HEK293 (cell line): ENCODE measurements around the gene MAFF.

Experiments used
- CTCF ChIA-PET: fragments of 350-600 bp; formaldehyde crosslinking; extraction: SDS; loops from one replicate; lab custom pipeline; 2021; ENCODE audit warnings: antibody characterized with exemption; lab: Yijun Ruan, JAX
- POLR2A ChIA-PET: fragments of 300-600 bp; formaldehyde crosslinking; extraction: SDS; loops from one replicate; lab custom pipeline; 2020; ENCODE audit warnings: antibody characterized with exemption, inconsistent platforms; lab: Yijun Ruan, JAX
- H3K27ac ChIP-seq: fragments of 200-500 bp; sonication (Bioruptor generic); 2 replicates; pipeline ENCODE4 v1.5.1; 2014; ENCODE audit warnings: low read depth, low read length, control low read depth, inconsistent platforms; ENCODE audit errors: extremely low read depth
- H3K36me3 ChIP-seq, 2 experiments: fragments of 200-500 bp in 1 of 2; sonication (Bioruptor generic) in 1 of 2; 1 replicate in 1 of 2; 2 replicates in 1 of 2; pipeline ENCODE4 v1.5.1; 2014 to 2017; ENCODE audit warnings: inconsistent platforms in 2 of 2, low read length in 2 of 2; ENCODE audit not compliant: control insufficient read depth in 2 of 2, insufficient read depth in 1 of 2
- H3K4me1 ChIP-seq: fragments of 200-500 bp; sonication (Bioruptor generic); 2 replicates; pipeline ENCODE4 v1.5.1; 2014; ENCODE audit warnings: mild to moderate bottlenecking, low read length, inconsistent platforms; ENCODE audit not compliant: control insufficient read depth, insufficient read depth
- H3K4me3 ChIP-seq: 2 replicates; pipeline ENCODE4 v1.5.1; 2011; ENCODE audit warnings: low read depth, mild to moderate bottlenecking, control low read depth, low read length, moderate library complexity
- H3K9me3 ChIP-seq: fragments of 200-500 bp; sonication (Bioruptor generic); 2 replicates; pipeline ENCODE4 v1.5.1; 2014; ENCODE audit warnings: low read depth, low read length, inconsistent platforms; ENCODE audit not compliant: control insufficient read depth, insufficient read depth
- CTCF ChIP-seq: fragments of 450-650 bp; formaldehyde crosslinking; IDR thresholded peaks from 2 replicates; pipeline ENCODE4 v1.5.1; 2016; ENCODE audit warnings: missing biosample characterization, missing genetic modification characterization
- EGR2 ChIP-seq: fragments of 450-650 bp; formaldehyde crosslinking; IDR thresholded peaks from 2 replicates; pipeline ENCODE4 v1.5.1; 2016; ENCODE audit warnings: low read depth, missing biosample characterization, missing genetic modification characterization
- GLIS1 ChIP-seq: fragments of 450-650 bp; formaldehyde crosslinking; IDR thresholded peaks from 2 replicates; pipeline ENCODE4 v1.5.1; 2016; ENCODE audit warnings: missing biosample characterization, missing genetic modification characterization
- GLIS2 ChIP-seq: fragments of 450-650 bp; formaldehyde crosslinking; IDR thresholded peaks from 2 replicates; pipeline ENCODE4 v1.5.1; 2016; ENCODE audit warnings: missing biosample characterization, missing genetic modification characterization
- OSR2 ChIP-seq: fragments of 450-650 bp; formaldehyde crosslinking; IDR thresholded peaks from 2 replicates; pipeline ENCODE4 v1.5.1; 2016; ENCODE audit warnings: missing biosample characterization, missing genetic modification characterization
- SP2 ChIP-seq: fragments of 450-650 bp; formaldehyde crosslinking; IDR thresholded peaks from 2 replicates; pipeline ENCODE4 v1.5.1; 2016; ENCODE audit warnings: missing biosample characterization, missing genetic modification characterization
- ZNF2 ChIP-seq: fragments of 450-650 bp; formaldehyde crosslinking; IDR thresholded peaks from 2 replicates; pipeline ENCODE4 v1.5.1; 2016; ENCODE audit warnings: missing biosample characterization, missing genetic modification characterization
- ZNF239 ChIP-seq: fragments of 450-650 bp; formaldehyde crosslinking; IDR thresholded peaks from 2 replicates; pipeline ENCODE4 v1.5.1; 2016; ENCODE audit warnings: missing biosample characterization, missing genetic modification characterization
- ZNF292 ChIP-seq: fragments of 450-650 bp; formaldehyde crosslinking; IDR thresholded peaks from 2 replicates; pipeline ENCODE4 v1.5.1; 2016; ENCODE audit warnings: low read depth, missing biosample characterization, missing genetic modification characterization, borderline replicate concordance
- ZNF302 ChIP-seq: fragments of 450-650 bp; formaldehyde crosslinking; IDR thresholded peaks from 2 replicates; pipeline ENCODE4 v1.5.1; 2016; ENCODE audit warnings: missing biosample characterization, missing genetic modification characterization, low read depth
- ZNF366 ChIP-seq: fragments of 450-650 bp; formaldehyde crosslinking; conservative IDR thresholded peaks from 2 replicates; pipeline ENCODE4 v1.5.1; 2016; ENCODE audit warnings: missing biosample characterization, missing genetic modification characterization
- ZNF416 ChIP-seq: fragments of 450-650 bp; formaldehyde crosslinking; IDR thresholded peaks from 2 replicates; pipeline ENCODE4 v1.5.1; 2016; ENCODE audit warnings: missing biosample characterization, missing genetic modification characterization
- ZNF514 ChIP-seq: fragments of 450-650 bp; formaldehyde crosslinking; IDR thresholded peaks from 2 replicates; pipeline ENCODE4 v1.5.1; 2016; ENCODE audit warnings: missing biosample characterization, missing genetic modification characterization
- ZNF596 ChIP-seq: fragments of 450-650 bp; IDR thresholded peaks from 2 replicates; pipeline ENCODE4 v1.5.0; 2018; ENCODE audit warnings: missing biosample characterization, mild to moderate bottlenecking, missing genetic modification characterization, moderate library complexity
- ZNF600 ChIP-seq: fragments of 450-650 bp; formaldehyde crosslinking; IDR thresholded peaks from 2 replicates; pipeline ENCODE4 v1.5.1; 2016; ENCODE audit warnings: missing biosample characterization, missing genetic modification characterization
- TF ChIP-seq, protein P1 (sequence below): fragments of 450-650 bp; formaldehyde crosslinking; IDR thresholded peaks from 2 replicates; pipeline ENCODE4 v1.5.1; 2016; ENCODE audit warnings: missing biosample characterization, missing genetic modification characterization

The MAFF gene

GRCh38 chr22:38222797-38223119 is 21.0 kb downstream of the MAFF start (continued):
- TF ChIP-seq CTCF (no peak), ZNF416 (no peak), ZNF239 (tag by site-specific recombination) (no peak), OSR2 (no peak), SP2 (tag by site-specific recombination) (peak; percentile 10; the same call in 1 of the 2 replicates), GLIS2 (tag by site-specific recombination) (peak; percentile 32; the same call in 1 of the 2 replicates)

GRCh38 chr22:38223289-38223960 is 21.6 kb downstream of the MAFF start:
- Histone ChIP-seq H3K4me3 (no peak overlapping the region), H3K9me3 (no peaks in the 10 kb centered on the region), H3K36me3 (peaks cover 4 to 77% of the 10 kb centered on the region in 2 experiments; a peak in 2 of 3 replicates), H3K27ac (no peak overlapping the region), H3K4me1 (no peaks in the 10 kb centered on the region)
- ChIA-PET POLR2A (no interaction called here), CTCF (no interaction called here)
- TF ChIP-seq ZNF600 (tag by site-specific recombination) (0 out of 2 replicates have a peak, but pooled peaks have one; percentile 24), EGR2 (tag by site-specific recombination) (peak; percentile 21; the same call in 1 of the 2 replicates), ZNF292 (tag by site-specific recombination) (no peak), ZNF514 (tag by site-specific recombination) (no peak), ZNF302 (no peak), ZNF596 (no peak), GLIS1 (tag by site-specific recombination) (peak; percentile 15; the same call in 1 of the 2 replicates)

GRCh38 chr22:38226853-38227649 is 25.3 kb downstream of the MAFF start:
- H3K9me3 ChIP-seq, result no peaks in the 10 kb centered on the region
- no peak overlapping the region for H3K27ac ChIP-seq
- H3K4me3 ChIP-seq, result no peak overlapping the region
- no peaks in the 10 kb centered on the region for H3K4me1 ChIP-seq
- CTCF ChIA-PET, result interaction anchor here (3.9 kb wide), 1 partner anchor 113 kb away, joined by 35 read pairs; no protein-coding TSS in a partner anchor
- TF ChIP-seq ZNF366 (peak; percentile 93), ZNF2 (tag by site-specific recombination) (no peak), ZNF600 (tag by site-specific recombination) (0 out of 2 replicates have a peak, but pooled peaks have one; percentile 41)
- TF ChIP-seq, protein P1, sequence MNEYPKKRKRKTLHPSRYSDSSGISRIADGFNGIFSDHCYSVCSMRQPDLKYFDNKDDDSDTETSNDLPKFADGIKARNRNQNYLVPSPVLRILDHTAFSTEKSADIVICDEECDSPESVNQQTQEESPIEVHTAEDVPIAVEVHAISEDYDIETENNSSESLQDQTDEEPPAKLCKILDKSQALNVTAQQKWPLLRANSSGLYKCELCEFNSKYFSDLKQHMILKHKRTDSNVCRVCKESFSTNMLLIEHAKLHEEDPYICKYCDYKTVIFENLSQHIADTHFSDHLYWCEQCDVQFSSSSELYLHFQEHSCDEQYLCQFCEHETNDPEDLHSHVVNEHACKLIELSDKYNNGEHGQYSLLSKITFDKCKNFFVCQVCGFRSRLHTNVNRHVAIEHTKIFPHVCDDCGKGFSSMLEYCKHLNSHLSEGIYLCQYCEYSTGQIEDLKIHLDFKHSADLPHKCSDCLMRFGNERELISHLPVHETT (tag by site-specific recombination), result no peak
- peaks cover 4 to 93% of the 10 kb centered on the region in 2 experiments; a peak in 2 of 3 replicates for H3K36me3 ChIP-seq
- POLR2A ChIA-PET, result no interaction called here
